HG02642 (cell line): ENCODE measurements around the gene TSFM.

Experiments
- ATAC-seq: cut with Tn5 transposase; IDR thresholded peaks from one replicate; pipeline ENCODE4 v1.9.1; 2021; ENCODE audit warnings: mild to moderate bottlenecking; ENCODE audit not compliant: unreplicated experiment, poor library complexity

TSFM gene

DNA sequence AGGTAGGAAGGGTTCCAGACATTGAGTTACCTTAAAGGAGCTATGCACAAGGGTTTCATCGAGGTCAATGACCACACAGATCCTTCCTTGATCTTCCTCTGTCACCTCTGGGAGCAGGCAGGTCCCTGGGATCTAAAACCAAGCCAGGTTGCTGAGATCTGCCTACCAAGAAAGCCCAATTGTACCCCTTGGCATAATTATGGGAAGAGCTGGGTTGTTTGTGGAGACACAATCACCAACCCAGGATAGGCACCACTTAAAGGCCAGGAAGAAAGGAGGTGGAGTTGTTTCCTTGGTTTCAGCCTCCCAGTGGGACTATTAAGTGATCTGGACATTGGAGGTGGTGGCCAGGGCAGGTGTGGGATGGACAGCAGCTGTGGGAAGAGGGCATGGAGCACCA lies 44.4 kb downstream of the TSFM start:
- ATAC-seq = no peak

DNA sequence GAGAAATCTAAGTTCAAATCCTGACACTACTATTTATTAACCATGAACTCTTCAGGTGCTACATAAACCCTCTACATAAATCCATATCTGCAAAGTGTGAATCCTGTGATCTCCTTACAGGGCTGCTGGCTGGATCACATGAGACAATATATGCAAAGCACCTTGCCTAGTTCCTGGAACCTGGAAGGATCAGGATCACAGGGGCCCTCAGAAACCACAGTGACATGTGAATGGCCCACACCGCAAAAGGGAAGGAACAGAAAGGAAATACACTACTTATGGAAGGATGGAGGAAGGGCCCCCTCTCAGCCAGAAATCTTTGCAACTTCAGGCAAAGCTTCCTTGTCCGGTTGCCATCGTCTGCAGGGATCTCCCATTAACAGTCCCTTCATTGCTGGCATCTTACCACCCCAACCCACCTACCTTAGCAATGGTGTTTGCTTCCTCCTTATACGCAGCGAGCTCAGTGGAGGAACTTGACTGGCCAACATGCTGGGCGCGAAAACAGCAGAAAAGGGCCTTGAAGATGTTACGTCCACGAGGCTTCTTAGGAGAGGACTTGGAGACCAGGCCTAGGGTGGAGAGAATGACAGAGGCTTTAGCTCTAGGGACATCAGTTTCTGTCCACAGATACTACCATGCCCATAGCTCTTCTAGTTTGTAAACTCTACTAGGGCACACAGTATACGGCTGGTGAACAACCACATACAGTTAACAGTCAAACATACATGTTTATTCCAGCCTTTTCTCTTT lies 46.6 kb downstream of the TSFM start:
- ATAC-seq = no peak

DNA sequence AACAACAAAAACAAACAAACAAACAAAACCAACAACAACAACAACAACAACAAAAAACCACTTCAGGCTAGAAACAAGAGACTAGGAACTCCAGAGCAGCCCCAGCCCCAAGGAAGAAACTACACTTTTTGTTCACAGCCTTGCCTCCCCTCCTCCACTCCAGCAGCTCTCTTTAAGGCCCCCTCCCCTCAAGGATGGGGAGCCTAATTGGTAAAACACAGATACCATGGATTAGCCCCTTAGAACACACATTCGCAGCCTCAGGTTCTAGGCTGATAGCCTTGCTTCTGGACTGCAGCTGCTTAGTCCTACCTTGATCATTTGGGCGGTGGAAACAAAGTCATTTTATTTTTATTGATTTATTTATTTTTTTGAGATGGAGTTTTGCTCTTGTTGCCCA lies 47.8 kb downstream of the TSFM start:
- no peak for ATAC-seq

DNA sequence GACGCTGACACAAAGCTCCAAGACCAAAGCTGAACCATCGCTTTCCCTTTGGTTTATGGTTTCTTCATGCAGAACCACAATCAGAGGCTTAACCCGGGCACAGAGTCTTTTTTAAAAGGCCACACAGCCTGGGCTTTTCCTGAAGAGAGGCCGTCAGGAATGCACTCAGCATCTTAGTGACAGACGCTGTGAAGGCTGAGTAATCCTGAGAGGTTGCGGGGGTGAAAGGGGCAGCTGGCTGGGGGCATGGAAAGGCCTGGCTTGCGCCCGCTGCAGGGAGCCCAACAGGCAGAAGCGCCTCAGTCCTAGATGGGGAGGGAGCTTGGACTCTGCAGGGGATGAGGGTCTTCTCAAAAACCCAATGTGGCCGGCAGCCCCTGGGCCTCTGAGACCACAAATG lies 50.4 kb downstream of the TSFM start:
- no peak for ATAC-seq

DNA sequence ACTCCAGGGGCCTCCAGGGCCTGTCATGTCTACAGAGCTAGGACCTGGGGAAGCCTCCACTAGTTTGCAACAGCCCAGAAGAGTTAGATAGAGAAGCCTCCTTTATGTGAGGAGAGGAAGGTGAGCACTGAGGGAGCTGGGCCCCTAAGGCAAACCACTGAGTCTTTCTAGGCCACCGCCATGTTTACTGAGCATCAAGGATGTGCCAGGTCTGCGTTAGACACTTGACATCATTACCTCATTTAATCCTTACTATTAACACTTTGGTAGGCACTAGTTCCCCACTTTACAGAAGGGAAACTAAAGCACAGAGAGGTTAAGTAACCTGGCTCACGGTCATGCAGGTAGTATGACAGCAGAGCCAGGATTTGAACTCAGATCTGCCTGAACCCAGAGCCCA lies 51.1 kb downstream of the TSFM start:
- ATAC-seq = no peak

DNA sequence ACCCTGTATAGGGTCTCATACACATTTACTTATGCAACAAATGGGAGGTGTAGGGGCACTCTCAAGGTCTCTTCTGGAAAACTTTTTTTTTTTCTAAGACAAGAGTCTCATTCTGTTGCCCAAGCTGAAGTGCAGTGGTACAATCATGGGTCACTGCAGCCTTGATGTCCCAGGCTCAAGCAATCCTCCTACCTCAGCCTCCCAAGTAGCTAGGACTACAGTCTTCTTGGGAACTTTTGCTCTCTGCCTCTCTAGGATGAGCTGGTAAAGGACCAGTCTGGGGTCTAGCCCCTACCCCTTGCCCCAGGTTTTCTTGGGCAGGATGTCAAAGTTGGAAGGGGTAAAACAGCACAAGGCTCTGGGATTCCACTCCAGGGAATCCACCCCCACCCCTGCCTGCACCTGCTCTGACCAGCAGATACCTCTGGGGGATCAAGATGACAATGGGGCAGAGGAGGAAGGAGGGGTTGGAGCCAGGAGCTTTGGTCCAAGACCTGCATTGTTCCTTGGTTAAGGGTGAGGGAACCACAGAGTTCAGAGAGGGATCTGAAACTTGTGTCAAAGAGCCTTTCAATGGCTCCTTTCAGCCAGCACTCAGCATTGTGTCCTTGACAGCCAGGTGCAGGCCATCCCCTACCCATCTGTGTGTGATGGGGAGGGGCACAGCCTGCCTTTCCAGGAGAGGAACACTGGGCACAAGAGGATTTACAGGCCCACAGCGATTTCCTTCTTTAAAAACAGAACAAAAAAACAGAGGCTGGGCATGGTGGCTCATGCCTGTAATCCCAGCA lies 51.7 kb downstream of the TSFM start:
- ATAC-seq = no peak

DNA sequence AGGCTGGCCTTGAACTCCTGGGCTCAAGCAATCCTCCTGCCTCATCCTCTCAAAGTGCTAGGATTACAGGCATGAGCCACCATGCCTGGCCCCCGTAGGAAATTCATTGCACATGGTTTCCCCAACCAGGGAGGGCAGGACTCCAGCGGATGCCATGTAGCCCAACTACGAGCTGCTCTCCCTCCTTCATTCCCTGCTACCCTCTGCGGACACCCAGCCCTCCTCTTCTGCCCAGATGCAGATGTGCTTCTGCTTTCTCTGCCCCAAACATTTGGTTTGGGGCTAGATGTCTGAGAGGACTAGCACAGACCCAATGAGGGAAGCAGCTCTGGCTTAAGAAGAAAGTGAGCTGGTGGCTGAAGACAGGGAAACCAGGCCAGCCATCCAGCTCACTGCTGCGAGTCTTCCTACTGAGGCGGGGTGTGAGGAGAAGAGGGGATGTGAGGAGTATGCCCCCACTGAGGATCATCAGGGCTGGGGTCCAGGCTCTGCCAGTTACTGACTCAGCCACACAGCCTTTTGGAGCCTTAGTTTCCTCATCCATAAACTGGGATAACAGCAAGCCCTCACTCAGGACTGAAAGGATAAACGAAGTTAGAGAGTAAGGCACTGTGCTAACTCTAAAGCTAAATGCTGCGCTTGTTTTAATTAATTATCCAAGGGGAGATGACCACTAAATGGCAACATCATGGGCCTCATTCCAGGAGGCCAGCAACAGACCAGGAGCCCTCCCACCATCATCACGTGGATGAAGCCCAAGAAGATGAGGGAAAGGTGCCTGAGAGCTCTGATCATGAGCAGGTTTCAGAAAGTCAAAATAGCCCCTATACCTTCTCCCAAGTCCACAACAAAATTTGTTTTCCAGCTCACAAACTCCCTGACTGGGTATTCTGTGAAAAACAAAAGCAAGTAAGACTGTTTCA lies 53.0 kb downstream of the TSFM start:
- no peak for ATAC-seq

DNA sequence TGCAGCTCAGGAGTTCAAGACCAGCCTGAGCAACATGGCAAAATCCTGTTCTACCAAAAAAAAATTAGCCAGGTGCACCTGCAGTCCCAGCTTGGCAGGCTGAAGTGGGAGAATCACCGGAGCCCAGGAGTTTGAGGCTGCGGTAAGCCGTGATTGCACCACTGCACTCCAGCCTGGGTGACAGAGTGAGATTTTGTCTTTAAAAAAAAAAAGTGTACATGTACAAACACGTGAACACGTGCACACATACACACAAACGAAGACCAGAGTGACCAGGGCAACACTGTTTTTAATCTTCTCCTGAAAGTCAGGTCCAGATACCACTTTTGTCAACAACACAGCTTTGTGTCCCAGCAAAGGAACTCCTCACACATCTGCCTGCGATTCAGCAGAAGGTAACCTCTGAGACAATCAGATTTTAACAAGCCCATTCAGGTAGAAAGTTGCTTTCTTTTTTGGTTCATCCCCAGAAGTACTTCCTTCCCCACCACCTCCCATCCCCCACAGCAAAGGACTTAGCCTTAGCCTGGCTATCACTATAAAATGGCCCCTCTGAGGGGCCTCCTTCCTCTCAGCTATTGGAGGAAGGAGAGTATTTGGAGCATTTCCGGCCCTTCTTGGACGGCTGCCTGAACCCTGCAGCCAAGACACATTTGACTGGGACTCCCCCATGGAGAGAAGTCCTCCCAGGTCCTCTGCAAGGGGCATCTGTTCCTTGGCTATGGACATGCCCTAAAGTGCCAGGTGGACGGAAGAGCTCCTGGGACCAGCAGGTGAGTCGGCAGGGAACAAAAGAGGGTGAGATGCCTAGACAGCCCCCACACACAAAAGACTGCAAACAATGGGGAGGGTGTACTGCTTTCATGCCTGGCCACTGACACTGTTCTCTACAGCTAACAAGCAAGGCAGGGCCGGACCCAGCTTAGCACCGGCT lies 54.1 kb downstream of the TSFM start:
- ATAC-seq = peak; percentile 40

DNA sequence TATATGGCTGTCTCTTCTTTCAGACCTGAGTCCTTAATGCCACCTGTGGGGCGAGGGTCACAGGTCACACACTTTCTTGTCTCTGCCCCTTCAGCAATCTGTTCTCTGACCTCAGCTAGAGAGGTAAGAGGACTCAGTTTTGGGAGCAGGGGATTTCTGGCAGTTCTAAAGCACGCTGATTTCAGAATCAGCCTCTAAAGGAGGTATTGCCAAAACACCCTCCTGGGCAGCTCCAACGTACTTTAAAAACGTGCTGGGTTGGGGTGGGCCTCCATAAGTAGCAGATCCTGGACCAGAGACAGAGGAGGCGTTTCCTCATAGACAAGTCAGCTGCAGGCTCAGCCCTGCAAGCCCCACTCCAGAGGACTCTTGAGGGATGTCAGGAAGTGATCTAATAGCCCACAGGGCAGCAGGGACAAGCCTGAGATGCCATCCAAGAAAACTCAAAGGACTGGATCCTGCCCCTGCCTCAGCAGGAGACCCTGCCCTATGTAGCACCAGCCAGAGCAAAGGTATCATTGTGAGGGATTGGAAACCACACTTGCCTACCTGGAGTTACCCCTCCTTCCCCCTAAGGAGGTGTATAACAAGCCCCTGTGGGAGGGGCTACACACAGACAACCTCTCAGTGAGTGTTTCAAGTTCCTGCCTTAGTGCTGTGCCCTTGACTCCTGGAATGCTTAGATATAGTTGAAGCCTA lies 55.4 kb downstream of the TSFM start:
- peak; percentile 22 for ATAC-seq

DNA sequence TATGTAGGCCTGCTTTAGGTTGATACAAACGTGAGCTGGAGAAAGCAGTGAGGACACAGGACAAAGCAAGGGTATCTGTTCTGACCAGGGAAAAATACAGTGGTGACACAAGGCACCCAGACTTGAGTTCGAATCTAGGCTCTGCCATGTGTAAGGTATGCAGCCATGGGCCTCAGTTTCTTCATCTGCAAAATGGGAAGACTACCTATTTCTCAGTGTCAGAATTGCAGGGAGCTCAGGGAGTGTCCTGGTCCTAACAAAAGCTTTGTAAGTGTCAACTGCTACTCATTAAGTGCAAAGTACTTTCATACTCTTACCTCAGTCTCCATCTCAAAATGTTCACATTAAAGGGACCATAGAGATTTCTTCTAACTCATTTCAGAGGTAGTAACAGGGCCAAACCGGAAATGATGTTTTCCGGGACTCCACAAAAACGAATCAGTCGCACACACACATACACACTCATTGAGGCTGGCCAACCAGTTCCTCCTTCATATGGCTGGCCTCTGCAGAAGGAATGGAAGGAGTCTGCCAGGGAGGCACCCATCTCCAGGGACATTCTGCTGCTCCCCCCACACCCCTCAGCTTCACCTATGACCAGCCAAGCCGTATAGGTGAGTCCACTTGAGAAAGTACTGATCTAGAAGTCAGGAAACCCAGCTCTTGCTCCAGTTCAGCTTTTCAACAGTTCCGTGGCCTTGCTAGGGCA lies 56.2 kb downstream of the TSFM start:
- ATAC-seq = no peak

DNA sequence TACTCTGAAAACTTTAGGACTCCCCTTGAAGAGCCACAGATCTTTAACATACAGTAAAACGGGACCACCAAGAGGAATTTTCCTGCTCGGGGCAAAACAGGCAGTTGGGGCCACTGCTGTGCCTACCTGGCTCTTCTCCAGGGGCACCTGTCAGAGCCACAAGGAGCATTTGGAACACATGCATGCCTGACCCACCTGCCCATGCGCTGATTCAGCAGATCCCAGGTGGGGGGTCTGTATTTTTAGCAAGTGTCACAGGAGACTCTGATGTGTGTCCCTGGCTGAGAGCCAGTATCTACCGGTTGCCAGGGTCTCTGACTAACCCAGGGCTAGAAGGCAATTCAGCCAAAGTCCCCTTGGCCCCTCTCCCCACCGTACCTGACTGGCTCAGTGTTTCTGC lies 57.4 kb downstream of the TSFM start:
- no peak for ATAC-seq

DNA sequence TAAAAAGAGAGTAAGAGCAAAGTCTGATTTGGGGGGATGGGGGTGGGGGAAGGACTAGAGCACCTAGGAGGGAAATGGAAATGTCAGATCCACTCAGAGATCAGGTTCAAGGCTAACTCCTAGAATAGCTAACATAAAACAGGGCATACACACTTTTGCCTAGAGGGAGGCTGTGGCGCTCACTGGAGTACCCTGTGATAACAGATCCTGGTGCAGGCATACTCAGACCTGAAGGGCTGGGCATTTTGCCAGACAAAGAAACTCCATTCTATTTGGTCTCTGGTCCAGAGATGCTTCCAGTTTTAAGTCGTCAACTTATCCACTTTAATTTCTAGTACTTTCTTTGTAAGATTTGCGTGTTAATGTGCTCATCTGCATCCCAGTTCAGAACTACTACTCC lies 58.1 kb downstream of the TSFM start:
- no peak for ATAC-seq

DNA sequence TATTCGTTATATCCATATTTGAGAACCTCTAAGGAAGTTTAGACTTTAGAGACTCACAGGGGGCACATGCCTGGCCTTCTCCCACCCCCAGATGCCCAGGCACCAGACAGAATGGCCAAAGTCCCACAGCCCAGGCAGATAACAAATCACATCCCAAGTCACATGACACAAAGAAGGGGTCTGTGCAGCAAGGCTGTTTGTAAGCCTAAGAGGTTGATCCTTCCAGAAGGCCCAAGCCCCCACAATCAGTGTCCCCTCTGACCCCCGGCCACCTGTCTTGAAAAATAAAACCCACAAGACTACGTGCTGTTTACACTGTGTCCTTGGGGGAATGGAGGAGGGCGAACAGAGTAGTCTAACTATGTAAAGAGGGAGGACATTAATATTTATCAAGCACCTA lies 58.9 kb downstream of the TSFM start:
- no peak for ATAC-seq

DNA sequence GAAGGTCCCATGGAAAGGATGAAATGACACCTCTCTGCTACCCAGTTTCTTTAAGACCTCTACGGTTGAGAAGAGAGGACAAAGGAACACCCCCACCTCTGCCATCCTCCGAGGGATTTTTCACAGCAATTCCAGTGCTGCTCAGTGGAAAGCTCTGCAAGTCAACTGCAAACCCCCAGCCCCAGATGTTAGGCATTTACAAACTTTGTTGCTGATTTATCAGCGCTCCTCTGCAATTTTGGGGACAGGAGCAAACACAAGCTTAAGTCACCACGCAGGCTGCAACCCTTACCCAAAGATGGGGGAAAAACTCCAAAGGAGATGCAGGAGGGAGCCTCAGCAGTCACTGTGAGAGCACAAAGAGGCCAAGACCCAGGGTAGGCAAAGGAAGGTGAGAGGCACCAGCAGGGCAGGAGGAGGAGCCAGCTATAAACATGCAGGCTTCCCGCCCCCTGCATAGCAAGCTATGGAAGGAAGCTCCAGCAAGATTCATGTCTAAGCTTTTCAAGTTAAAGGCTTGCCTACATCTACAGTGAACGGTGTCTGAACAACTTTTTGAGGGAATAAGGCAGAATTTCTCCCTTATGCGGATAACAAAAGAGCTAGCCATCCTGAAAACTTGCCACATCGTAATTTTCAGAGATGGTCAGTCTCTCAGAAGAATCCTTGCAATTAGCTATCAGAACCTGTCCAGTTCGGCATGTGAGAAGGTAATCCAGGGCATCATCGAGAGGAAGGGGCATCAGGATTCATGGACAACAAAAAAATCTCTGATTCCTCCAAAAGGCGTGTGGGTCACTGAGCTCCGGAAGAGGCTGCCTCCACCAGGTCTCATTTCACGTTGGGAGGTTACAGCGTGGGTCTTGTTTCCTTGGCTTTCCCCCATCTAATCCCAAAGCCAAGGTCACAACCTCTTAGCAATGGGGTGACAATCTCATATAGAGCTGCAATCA lies 60.0 kb downstream of the TSFM start:
- ATAC-seq = no peak

DNA sequence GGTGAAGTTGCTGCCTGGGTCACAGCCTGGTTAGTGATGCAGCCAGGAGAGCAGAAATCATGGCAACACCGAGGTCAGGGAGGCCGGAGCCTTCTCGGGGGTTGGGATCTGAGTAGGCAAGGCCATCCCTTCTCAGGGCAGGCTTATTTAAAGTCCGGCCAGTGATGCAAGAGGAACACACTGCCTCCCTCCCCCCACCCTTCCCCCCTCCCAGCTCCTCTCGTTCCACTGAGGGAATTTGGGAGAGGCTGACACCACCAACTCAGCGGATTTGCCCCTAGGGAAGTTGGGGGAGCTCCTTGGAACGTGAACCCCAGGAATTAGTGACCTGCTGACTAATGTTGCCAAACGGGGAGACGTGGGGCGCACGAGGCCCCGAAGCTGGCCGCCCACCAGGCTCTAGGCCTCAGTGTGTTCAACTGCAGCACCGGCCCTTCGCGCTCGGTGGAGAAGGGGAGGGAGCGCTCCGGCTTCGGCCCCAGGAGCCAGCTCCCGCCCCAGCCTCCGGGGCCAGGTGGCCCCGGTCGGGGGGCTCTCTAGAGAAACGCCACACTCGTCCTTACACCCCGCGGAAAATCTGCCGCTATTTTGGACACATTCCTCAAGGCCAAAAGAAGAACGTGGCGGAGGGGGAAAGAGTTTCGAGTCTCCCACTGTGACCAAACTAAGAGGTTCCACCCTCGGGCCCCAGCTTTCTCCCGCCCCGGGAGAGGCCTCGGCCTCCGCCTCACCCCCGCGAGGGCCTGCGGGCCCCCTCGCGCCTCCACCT lies 62.3 kb downstream of the TSFM start:
- ATAC-seq = peak; percentile 19

DNA sequence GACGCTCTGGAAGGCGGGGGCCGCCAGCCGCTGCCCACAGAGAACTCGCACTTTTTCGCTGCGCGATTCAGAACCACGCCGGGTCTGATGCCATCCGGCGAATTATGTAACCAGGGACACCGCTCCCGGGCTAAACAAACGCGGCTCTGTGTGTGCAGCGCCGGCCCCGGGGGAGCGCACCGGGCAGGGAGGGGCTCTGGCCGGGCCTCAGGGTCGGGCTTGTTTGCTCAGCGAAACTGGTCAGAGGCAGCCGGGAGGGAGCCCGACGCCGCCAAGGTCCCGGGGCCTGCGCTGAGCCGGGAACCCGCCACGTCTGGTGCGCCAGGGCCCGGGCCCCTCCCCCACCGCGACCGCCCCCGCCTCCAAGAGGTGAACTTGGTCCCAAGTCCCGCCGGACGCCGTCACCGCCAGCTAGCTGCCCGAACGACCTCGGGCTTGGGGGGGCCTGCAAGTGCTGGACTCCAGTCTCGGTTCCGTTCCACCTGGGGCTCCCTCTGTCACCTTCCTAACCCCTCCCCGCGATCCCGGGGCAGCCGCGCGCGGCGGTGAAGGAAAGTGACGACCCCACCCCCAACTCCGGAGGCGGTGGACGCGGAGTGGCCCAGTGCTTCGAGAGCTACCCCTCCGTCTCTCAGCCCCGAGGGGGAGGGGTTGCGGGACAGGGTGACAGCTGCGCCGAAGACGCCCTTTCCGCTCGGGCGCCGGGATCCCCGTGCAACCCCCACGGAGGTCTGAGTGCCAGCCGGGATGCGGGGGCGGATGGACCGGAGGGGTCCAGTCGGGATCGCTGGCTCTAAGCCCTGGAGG lies 63.1 kb downstream of the TSFM start:
- peak; percentile 31 for ATAC-seq
